ENCODE results near the gene FRS3. TPM values are rescaled to one million over a fixed set of nuclear protein-coding genes. Genes with fewer than 3 reads are reported as not detected.

Gene FRS3
- total and polyA plus RNA-seq, 9 of the 15 experiments (the other 6 are each of a cell fraction or from before 2014, with no cell fraction given), result 0.03 to 3.7 (median 1.6) TPM

DNA sequence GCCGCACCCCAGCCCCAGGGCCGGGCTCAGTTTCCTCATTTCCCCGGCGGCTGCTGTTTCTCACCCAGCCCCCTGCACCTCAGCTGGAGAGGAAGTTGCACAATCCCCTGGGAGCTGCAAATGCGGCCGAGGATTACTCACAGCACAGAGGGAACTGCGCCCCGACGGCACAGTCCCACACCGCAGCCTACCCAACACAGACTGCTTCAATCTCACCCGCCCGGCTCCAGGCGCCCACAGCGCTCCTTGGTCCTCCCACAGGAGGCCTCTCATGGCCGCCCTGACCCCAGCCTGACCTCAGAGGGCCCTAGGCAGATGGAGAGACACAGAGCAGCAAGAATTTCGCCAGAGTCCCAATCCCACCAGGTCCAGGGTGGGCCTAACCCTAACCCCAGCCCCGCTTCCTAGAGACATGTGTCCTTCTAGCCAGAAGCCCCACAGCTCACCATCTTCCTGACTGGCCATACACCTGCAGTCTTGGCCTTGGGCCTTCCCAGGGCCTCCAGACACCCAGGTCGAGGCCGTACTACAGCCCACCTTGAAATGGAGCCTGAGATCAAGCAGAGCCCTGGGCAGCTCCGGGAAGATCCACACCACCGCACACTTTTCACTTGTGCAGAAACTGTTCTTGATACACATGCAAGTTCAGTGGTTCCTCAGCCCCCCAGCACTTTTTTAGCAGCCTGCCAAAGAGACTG lies 56.0 kb downstream of the FRS3 start (continued):
- peak; percentile 58 for TF ChIP-seq FOSL1 (tag; conservative IDR thresholded peaks at IDR 0.05)
- no peak for TF ChIP-seq KDM1A (IDR thresholded peaks at IDR 0.05)
- no peak for TF ChIP-seq HNRNPLL (IDR thresholded peaks at IDR 0.05; ENCODE audit: low read depth, low read length, poor library complexity, severe bottlenecking)
- no peak for TF ChIP-seq ZNF655 (CRISPR knock-in tag; IDR thresholded peaks at IDR 0.05)
- TF ChIP-seq HOXB6 (CRISPR knock-in tag; IDR thresholded peaks at IDR 0.05; ENCODE audit: borderline replicate concordance), result no peak

DNA sequence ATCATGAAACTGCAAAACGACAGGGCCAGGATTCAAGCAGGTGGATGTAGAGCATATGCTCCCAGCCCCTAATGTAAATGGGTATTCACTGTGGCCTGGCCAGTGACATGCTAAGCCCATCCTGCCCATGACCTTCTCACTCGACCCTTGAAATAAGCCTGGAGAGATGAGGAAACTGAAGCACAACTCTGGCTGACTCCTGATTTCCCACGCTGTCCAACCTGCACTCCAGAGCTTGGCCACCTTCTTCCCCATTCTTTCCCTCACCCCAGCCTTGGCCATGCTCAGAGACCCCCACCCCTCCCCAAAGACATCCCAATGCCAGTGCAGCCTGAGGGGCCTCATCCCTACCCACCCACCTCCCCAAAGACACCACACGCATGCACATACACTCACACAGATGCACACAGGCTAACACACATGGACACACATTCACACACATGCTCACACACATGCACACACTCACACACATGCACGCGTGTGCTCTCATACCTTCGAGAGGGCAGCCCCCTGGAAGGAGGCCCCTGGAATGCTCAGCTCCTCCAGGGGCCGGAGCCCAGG lies 56.7 kb downstream of the FRS3 start:
- H3K79me2 ChIP-seq (ENCODE audit: control insufficient read depth, insufficient read depth, low read length), result no peaks in the 10 kb centered on the region
- FAIRE-seq (no peak), DNase-seq (ENCODE audit: extremely low read depth in 1 of 4, low spot score in 3 of 4) (no peak), ATAC-seq (no peak)
- no TSS peak for BruUV-seq (replicated peaks)
- peaks cover 0 to 11% of the 10 kb centered on the region in 2 experiments; a peak in 1 of 5 replicates for H3K27me3 ChIP-seq (ENCODE audit: control insufficient read depth in 2 of 2, insufficient read depth in 2 of 2, low read length in 2 of 2)
- WGBS (ENCODE audit: insufficient coverage, low coverage, missing lambda C conversion rate), result 46% methylated on average over 8 of the region's 8 CpGs
- H3K9me3 ChIP-seq (replicated peaks; ENCODE audit: control insufficient read depth, insufficient read depth, low read depth, low read length), result no peaks in the 10 kb centered on the region
- CTCF ChIA-PET (ENCODE audit: low intra/inter-chr PET ratio), result no interaction called here
- peaks cover 15% of the 10 kb centered on the region; the same call in 1 of the 2 replicates for H4K20me1 ChIP-seq (replicated peaks; ENCODE audit: control insufficient read depth, insufficient read depth, low read length)
- POLR2A ChIA-PET, result interaction anchor here (0.6 to 1.7 kb wide), 4 partner anchors 10 to 581 kb away, joined by 3 to 7 read pairs (median 5); no protein-coding TSS in a partner anchor
- H3K36me3 ChIP-seq (ENCODE audit: control insufficient read depth, insufficient read depth, low read length), result no peaks in the 10 kb centered on the region
- H3K9me1 ChIP-seq (ENCODE audit: control insufficient read depth, insufficient read depth, low read length), result no peaks in the 10 kb centered on the region
- peaks cover 16 to 21% of the 10 kb centered on the region in 2 experiments for H3K4me1 ChIP-seq (replicated peaks in 1 of 2; ENCODE audit: control insufficient read depth in 2 of 2, insufficient read depth in 2 of 2, low read length in 2 of 2)
- no peak overlapping the region for H3K4me3 ChIP-seq
- in situ Hi-C loops (cut with MboI) (no loop called here), intact Hi-C loops (cut with micrococcal nuclease) (no loop called here)
- 0 out of 4 replicates have a peak overlapping the region, but pooled peaks of 1 of the 2 experiments have one; percentile 46 for H3K9ac ChIP-seq (ENCODE audit: insufficient read depth in 1 of 2, low read depth in 2 of 2, low read length in 2 of 2)
- no peak overlapping the region for H3K27ac ChIP-seq (ENCODE audit: extremely low read depth, low read depth, low read length)
- H3K4me2 ChIP-seq (ENCODE audit: insufficient read depth, low read length), result no peak overlapping the region
- peak; percentile 31; the same call in 1 of the 2 replicates for TF ChIP-seq MAX (CRISPR knock-in tag; IDR thresholded peaks at IDR 0.05)
- TF ChIP-seq ZNF174 (CRISPR knock-in tag; IDR thresholded peaks at IDR 0.05), result no peak
- TF ChIP-seq, protein P1, sequence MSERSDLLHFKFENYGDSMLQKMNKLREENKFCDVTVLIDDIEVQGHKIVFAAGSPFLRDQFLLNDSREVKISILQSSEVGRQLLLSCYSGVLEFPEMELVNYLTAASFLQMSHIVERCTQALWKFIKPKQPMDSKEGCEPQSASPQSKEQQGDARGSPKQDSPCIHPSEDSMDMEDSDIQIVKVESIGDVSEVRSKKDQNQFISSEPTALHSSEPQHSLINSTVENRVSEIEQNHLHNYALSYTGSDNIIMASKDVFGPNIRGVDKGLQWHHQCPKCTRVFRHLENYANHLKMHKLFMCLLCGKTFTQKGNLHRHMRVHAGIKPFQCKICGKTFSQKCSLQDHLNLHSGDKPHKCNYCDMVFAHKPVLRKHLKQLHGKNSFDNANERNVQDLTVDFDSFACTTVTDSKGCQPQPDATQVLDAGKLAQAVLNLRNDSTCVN (CRISPR knock-in tag; IDR thresholded peaks at IDR 0.05), result 0 out of 2 replicates have a peak, but pooled peaks have one; percentile 56
- no peak overlapping the region for H2AFZ ChIP-seq (ENCODE audit: low read depth, low read length)

All from K562 (cell line).